D341Med (cell line): Measurements from ENCODE around the gene BAIAP2L2.
"Not testable (repeated sequence)": the region's sequence is repeated elsewhere in the genome, so short reads cannot be mapped to it uniquely, and the experiment has no call there.

Experiments used
- DNase-seq: peaks from one replicate; pipeline ENCODE4 v3.0.0; 2012; ENCODE audit warnings: low spot score

The BAIAP2L2 gene

GRCh38 chr22:38037367-38038150 lies 72.9 kb downstream of the BAIAP2L2 start:
- DNase-seq = not testable (repeated sequence)

GRCh38 chr22:38036392-38037062 lies 74.0 kb downstream of the BAIAP2L2 start:
- no peak for DNase-seq

GRCh38 chr22:38035530-38035885 lies 75.0 kb downstream of the BAIAP2L2 start:
- DNase-seq = no peak
